Activated T-cell treated with anti-CD3 and anti-CD28 coated beads for 48 hours (primary cell): ENCODE measurements around the gene CD27.
"Not testable (repeated sequence)": the region's sequence is repeated elsewhere in the genome, so short reads cannot be mapped to it uniquely, and the experiment has no call there.

ENCODE experiments used
- DNase-seq: peaks from one replicate; pipeline ENCODE4 v3.0.0-alpha.2; 2020; ENCODE audit warnings: low read depth

Gene CD27

DNA sequence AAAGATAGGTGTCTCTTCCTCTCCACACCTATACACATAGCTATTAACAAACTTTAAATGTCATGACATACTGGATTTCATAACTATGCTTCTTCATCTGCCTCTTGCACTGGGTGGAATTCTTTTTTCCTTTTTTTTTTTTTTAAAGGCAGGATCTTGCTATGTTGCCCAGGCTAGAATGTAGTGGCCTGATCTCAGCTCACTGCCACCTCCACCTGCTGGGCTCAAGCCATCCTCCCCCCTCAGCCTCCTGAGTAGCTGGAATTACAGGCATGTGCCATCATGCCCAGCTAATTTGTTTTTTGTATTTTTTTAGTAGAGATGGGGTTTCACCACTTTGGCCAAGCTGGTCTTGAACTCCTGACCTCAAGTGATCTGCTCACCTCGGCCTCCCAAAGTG is 43.5 kb downstream of the CD27 start:
- no peak for DNase-seq

DNA sequence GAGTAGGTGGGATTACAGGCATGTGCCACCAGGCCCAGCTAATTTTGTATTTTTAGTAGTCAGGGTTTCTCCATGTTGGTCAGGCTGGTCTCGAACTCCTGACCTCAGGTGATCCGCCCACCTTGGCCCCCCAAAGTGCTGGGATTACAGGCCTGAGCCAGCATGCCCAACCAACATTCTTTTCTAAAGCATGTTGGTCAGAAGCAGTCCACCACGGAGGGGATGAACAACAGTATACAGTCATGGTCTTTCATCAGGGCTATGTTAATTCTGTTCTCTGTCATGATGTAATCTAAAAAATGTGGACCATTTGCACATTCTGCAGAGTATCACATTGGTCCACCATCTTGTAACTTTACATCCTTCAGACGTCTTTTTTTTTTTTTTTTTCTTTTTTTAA is 44.7 kb downstream of the CD27 start:
- no peak for DNase-seq

DNA sequence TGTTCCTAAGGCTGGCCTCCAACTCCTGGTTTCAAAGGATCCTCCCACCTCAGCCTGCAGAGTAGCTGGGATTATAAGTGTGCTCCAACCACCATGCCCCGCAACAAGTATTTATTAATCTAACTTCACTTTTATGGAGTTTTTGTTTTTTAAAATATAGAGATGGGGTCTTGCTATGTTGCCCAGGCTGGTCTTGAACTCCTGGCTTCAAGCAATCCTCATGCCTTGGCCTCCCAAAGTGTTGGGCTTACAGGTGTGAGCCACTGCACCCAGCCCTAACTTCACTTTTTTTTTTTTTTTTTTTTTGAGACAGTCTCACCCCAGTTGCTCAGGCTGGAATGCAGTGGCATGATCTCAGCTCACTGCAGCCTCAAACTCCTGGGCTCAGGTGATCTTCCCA is 45.9 kb downstream of the CD27 start:
- not testable (repeated sequence) for DNase-seq

DNA sequence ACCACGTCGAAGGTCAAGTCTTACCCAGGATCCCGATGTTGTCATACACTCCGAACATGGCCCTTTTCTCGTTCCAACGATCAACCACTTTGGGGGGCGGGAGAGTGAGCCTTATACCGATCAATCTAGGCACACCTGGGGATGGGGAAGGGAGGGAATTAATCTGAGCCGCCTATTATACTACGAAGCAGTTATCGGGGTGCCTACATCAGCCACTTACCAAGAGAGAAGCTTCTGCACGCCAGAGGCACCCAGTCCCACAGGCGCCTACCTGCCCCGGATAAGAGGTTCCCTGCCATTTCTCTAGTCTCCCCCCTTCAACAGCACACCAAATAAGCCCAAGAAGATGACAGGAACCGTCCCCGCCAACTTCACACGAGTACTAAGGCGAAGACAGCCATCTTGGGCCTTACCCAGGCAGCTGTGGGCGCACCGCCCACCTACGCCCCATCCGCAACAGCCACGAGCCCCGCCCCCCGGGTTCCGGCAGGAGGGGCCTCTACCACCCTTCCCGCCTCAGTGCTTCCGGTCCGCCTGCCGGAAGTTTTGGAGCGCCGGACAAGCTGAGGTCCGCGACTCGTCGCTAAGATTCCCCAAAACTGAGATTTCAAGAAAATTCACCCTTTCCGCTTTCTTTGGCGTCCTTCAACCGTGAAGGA is 48.2 kb downstream of the CD27 start, which contains the start of gene MRPL51:
TSS of gene MRPL51 (minus strand) at position 425 of the 659 bp plus-strand sequence. CDS start at position 299, 126 bp downstream.
- DNase-seq: peak; percentile 99

DNA sequence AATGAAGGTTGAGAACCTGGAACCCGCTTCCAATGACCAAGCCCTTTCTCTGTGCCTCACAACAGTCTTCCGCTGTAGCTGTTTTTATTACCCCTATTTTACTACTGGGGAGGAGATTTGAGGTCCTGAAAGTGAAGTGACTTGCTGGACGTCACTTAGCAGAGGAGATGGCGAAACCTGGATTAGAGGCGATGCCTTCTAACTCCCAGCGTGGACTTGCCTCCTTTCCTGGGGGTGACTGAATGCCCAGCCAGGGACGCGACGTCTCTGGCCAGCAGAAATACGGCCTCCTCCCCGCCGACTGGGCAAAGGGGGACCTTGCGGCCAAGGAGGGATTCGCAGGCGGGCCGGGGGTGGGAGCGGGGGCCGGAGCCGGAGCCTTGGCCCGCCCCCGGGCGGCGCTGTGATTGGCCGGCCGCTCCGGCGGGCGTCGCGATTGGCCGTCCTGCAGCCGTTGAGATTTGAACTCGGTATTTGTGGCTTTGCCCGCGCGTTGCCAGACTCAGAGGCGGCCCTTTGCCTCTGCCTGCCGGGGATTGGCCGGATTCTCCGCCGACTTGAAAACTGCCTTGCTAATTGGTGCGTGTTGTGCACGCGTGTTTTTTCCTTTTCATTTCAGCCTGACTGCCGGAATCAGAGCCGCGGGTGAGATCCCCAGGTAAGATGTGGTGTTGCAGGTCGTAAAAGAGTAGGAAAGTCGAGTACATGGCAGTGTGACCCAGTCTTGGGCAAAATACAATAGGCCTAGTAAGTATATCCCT is 48.9 kb downstream of the CD27 start, which contains the start of gene NCAPD2:
TSS of gene NCAPD2 (plus strand) at position 606 of the 761 bp plus-strand sequence. CDS start 997 bp downstream, outside the sequence.
- peak; percentile 94 for DNase-seq

DNA sequence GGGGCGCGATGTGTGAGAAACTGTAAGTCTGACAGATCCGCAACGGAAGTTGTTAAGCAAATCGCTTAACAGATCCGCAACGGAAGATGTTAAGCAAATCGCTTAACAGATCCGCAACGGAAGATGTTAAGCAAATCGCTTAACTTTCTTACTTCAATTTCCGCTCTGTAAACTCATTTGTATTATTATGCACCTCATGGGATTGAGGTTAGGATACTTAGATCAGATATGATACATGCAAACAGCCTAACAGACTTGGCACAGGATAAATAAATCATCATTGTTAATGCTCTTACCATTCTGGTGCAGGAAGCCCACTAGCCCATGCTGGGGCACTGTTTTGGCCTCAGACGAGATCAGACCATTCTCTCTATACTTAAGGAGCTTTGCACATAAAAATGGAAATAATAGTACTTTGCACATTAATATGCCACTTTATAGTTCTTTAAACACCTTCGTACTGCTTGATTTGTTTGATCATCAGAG is 49.5 kb downstream of the CD27 start:
- no peak for DNase-seq

DNA sequence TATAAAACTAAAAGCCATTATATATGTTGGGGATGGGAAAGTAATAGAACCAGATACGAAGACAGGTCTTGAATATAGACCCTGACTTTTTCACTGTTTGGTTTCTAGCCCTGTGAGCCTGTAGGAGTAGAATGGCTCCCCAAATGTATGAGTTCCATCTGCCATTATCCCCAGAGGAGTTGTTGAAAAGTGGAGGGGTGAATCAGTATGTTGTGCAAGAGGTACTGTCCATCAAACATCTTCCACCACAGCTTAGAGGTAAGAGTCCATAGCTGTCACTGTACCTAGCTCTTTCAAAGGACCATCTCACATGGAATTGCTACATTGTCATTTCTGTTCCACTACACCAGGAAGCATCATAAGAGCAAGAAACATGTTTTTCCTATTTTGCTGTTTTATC is 50.2 kb downstream of the CD27 start:
- DNase-seq: no peak

DNA sequence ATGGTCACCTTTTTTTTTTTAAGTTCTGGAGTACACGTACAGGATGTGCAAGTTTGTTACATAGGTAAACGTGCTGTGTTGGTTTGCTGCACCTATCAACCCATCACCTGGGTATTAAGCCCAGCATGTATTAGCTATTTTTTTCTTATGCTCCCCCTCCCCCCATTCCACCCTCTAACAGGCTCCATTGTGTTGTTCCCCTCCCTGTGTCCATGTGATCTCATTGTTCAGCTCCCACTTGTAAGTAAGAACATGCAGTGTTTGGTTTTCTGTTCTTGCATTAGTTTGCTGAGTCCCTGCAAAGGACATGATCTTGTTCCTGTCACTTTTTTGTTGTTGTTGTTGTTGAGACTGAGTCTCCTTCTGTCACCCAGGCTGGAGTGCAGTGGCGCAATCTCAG is 52.5 kb downstream of the CD27 start:
- DNase-seq: not testable (repeated sequence)

DNA sequence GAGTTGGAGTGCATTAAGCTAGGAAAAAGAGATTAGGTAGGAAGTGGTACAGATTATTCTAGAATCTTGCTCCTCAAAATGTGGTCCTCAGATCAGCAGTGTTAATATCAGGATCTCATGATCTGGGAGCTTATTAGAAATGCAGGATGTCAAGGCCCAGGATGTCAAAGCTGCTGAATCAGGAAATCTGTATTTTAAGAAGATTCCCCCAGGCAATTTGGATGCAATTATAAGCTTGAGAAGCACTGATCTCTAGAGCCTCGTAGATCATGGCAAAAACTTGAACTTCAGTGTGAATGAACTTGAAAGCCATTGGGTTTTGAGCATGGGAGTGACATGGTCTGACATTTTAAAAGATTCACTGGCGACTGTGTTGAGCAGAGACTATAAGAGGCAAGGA is 55.7 kb downstream of the CD27 start:
- DNase-seq: no peak
